NCI-H524 treated with DMSO at 0.1 percent for 48 hours (cell line): ENCODE results near the gene NAGA.
"Not testable (repeated sequence)": the region's sequence is repeated elsewhere in the genome, so short reads cannot be mapped to it uniquely, and the experiment has no call there.

Experiments used
- DNase-seq: peaks from one replicate; lab custom pipeline; 2025; lab: John Stamatoyannopoulos, UW

NAGA gene

DNA sequence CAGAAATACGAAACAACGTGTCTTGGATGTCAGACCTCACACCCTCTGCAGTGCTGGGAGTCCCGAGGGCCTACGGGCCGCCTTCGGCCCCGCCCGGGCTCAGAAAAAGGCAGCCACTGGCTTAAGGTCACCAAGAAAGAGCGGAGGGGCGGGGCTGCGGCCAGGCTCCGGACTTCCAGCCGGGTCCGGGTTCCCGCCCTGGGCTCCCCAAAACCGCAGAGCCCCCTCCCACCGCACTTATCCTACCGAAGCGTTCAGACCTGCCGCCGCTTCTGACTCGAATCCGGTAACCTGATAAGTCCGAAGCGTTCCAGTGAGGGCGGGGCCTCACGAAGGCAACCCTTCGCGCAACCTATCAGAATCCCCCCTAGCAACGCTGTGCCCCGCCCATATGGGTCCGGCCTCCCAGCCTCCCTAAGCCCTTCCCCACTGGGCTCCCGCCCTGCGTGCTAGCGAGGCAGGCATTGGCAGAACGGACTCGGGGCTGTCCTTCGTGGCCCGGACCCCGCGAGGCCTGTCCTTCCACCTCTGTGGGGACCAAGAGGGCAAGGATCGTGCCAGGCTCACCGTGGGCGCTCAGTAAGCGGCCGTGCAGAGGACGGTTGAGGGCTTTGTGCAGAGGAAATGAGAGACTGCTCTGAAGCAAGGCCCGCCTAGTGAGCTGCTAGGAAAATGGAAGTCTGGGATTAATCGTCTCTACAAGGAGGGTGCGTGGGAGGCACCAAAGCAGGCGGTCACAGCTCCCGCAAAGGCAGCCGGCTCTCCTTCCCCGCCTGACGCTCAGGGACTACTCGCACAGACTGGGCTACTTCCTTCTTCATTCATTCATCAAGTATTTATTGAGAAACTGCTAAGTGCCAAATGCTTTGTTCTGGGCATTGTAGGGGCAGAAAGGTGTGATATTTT lies at the start of gene NAGA:
NAGA (minus strand) TSS at position 296 of the 906 bp plus-strand sequence. CDS start 515 bp downstream, outside the sequence.
- peak; percentile 71 for DNase-seq

DNA sequence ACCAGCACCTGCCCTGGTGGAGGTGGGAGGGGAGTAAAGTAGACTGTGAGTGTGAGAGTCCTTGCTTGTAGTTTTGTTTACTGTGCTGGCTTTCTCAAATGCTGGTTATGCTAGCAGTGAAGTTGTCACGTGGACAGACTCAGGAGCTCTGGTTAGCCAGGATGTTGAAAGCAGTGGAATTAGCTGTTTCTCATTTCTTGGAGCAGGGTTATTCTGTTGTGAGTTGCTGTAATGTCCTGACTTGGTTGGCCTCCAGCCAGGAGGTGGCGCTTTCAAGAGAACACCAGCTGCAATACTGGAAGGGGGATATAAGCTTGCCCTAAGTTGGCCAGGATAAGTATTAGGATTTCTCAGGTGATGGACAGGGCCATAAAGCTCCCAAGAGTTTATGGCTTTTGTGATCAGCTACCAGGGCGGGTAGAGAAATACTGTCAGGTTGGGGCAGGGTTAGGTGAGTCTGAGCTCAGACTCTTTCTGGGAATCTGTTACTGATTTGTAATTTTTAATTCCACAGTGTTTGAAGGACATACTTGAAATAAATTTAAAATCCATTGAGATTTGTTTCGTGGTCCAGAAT lies 46.3 kb upstream of the NAGA start:
- DNase-seq, result no peak

DNA sequence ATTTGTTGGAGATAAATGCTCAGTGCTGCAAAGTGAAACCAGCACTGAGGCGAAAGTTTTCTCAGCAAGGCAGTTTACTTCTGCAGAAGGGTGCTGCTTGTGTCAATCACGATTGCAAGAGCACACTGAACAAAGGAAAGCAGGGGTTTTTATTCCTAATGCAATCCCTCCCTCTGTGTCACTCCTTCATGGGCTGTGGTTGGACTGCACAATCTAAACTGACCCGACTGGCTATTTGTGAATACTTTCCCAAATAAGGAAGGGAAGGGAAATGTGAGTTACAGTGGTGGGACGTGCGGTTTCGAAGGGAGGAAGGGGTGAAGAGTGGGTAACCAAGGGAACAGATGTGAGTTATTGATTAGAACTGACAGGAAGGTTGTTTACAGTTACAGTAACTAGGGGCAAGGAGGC lies 44.8 kb upstream of the NAGA start:
- not testable (repeated sequence) for DNase-seq

DNA sequence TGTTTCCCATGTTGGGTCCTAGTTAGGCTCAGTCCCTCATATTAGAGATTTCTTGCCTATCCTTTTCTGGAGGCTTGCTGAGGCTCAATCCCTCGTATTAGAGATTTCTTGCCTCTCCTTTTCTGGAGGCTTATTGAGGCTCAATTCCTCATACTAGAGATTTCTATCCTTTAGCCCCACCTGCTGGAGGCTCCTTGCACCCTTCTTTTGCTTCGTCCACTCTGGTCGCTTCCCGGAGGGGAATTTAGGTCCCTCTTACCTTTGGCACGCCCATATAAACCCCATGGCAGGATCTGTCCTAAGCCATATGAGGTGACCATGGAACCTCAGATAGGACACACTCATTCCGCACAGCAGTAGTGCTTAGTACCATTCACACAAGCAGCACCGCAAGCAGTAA lies 44.1 kb upstream of the NAGA start:
- DNase-seq, result no peak

DNA sequence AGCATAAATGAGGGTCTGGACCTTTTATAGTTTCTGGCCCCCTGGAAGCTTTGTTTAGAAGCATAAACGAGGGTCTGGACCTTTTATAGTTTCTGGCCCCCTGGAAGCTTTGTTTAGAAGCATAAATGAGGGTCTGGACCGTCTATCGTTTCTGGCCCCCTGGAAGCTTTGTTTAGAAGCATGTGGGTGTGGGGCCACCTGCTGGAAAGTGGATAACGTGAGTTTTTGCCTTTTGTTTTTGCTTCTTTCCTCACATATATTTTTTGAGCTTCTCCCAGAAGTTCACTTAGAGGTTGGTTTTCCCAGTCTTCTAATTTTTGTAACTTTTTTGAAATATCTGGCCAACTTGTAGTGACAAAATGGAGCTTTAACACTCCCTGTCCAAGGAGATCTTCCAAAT lies 42.2 kb upstream of the NAGA start:
- not testable (repeated sequence) for DNase-seq

DNA sequence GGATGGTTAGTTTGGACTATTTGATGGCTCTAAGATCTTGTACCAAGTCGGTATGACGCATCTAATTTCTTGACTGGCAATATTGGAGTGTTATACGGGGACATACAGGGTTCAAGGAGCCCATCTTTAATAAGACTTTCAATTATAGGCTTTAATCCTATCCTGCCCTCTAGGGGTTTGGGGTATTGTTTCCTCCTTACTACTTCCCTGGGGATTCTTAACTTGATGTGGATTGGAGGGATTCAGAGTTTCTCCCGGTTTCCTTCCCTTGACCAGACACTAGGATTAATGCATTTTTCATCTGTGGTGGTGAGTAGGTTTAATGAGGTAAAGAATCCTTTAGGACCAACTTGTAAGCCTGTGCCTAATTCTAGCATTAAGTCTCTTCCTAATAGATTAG lies 41.2 kb upstream of the NAGA start:
- DNase-seq, result no peak

DNA sequence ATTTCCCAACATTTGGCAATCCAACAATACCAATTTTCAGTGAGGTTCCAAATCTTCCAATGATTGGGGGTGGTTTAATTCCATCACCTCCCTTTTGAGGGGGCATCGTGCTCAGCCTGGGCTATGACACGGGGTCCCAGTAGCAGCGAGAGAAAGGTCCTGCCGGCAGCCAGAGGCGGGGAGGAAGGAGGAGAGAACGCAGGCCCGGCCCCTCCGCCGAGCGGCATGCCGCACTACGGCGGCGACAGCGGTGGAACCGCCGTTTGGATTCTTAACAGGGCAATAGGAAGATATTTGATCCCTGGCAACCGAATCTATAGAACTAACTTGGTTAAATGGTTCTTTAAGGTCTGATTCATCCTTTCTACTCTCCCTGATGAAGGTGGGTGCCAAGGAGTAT lies 38.2 kb upstream of the NAGA start:
- no peak for DNase-seq

DNA sequence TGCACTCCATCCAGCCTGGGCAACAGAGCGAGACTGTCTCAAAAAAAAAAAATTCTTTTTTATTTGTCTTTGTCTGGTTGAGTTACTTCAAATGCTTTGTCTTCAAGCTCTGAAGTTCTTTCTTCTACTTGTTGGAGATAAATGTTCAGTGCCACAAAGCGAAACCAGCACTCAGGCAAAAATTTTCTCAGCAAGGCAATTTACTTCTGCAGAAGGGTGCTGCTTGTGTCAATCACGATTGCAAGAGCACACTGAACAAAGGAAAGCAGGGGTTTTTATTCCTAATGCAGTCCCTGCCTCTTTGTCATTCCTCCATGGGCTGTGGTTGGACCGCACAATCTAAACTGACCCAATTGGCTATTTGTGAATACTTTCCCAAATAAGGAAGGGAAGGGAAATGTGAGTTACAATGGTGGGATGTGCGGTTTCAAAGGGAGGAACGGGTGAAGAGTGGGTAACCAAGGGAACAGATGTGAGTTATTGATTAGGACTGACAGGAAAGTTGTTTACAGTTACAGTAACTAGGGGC lies 33.8 kb upstream of the NAGA start:
- DNase-seq, result not testable (repeated sequence)

DNA sequence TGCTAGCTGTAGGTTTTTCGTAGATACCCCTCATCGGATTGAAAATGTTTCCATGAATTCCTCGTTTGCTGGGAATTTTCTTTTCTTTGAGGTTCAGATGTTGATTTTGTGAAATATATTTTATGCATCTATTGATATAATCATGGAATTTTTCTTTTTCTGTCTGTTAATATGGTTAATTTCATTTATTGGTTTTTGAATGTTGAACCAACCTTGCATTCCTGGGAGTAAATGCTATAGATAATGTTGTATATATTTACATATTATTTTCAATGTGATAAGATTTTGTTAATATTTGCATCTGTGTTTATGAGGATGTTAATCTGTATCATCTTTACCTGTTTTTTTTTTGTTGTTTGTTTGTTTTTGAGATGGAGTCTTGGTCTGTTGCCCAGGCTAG lies 30.6 kb upstream of the NAGA start:
- DNase-seq, result no peak

DNA sequence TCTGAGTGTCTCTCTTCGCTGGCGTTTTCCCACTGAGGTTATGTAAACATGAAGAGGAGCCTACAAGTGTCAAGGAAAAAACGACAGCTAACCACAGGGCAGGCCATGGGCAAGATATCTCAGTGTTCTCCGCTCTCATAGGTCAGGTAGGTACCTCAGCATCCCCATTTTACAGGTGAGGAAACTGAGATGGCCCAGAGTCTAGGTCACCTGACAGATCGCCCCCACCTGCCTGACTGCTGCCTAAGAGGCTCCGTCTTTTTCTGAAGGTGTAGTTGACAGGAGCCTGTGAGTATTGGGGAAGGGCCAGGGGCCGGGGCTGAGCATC lies 20.8 kb upstream of the NAGA start:
- no peak for DNase-seq

DNA sequence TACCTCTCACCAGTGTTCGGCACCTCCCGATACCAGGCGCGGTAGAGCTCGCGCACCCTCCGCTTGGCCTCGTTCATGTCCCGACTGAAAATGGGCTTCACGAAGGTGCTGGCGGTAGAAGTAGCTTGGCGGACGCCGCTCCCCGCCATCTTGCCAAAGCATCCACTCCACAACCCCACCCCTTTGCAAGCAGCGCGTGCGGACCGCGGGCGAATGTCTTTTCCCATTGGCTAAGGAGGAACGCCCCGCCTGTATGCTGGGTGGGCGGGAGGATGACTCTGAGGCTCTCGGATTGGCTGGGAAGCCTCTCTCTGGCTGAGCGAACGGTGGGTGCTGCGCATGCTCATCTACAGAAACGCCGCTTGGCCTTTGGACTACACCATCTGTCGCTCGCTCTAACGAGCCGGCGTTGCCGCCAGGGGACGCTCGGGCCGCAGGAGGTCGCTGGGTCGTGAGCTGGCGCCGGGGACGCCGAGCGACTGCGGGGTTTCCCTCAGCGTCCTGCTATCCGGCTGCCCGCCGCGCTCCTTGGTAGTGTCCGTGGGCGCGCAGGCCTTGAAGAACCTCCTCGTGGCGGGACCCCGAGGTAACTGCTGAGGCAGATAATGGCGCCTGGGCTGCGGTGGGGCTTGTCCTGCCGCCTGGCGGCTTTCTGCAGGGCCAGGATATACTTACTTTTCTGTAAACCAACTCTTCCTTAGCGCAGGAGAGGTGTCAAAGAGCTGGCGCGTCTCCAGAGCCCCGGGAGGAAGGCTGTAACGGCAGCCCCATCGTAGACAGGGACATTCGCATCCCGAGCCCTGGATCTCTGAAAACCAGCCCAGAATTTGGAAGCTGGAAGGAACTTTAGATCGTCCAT lies 20.2 kb upstream of the NAGA start, which contains the start of gene NDUFA6:
NDUFA6 (minus strand) TSS at position 177 of the 859 bp plus-strand sequence; CDS start at position 149, 28 bp downstream.
- peak; percentile 97 for DNase-seq

DNA sequence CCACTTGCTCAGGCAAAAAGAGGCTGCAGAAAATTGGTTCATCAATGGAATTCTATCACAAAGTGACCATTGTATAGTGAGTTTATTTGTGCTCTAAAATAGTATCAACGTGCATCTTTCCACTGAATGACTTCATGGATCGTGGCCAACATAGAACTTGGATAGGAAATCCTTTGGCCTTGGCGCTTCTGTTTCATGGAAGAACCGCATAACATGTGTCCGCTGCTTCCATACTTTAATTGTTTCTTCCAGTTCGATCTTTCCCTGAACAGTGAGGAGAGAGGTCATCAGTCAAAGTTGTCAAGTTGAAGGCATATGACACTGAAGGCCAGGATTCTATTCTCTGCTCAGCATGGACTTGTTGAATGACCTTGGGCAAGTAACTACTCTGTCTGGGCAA lies 15.4 kb upstream of the NAGA start:
- no peak for DNase-seq

DNA sequence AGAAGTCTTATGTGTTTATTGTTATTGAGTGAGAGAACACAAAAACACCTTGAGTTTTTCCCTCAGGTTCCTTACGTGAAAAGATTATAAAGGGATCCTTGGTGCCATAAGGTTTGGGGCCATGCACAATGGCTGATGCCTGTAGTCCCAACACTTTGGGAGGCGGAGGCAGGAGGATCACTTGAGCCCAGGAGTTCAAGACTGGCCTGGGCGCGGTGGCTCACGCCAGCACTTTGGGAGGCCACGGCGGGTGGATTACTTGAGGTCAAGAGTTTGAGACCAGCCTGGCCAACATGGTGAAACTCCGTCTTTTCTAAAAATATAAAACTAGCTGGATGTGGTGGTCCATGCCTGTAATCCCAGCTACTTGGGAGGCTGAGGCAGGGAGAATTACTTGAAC lies 14.3 kb upstream of the NAGA start:
- no peak for DNase-seq

DNA sequence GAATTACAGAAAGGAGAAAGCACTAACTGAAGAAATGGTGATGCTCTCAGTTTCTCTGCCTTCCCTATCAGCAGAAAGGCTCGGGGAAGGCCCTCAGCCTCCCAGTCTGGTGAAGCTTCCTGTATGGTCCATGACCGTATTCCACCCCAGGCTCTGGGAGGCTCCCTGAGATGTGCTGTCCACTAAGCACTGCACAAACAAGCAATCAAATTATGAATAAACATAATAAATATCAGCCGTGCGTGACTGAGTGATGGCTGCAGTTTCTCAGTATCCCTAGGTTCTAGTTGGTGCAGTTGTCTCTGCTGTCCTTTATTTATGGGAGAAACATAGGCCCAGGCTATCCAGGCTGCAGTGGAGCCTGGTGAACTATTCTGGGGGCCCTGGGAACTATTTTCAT lies 12.5 kb upstream of the NAGA start:
- no peak for DNase-seq

DNA sequence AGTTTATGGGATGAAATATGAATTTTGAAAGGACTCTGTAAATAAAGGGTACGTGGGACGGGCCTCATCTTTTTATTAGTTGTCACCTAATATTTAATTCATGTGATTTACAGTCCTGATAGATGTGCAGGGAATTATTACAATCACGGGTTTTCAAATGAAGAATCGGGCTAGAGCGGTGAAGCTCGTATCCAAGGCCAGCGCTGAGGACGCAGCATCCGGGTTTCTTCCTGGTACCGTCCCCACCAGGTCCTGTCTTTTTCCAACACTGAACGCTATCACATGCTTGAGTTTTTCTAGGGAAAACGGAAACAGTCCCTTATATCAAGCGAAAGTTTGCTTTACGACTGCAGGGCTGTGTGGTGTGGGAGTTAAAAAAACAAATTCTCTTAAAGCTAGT lies 9.7 kb upstream of the NAGA start:
- no peak for DNase-seq

DNA sequence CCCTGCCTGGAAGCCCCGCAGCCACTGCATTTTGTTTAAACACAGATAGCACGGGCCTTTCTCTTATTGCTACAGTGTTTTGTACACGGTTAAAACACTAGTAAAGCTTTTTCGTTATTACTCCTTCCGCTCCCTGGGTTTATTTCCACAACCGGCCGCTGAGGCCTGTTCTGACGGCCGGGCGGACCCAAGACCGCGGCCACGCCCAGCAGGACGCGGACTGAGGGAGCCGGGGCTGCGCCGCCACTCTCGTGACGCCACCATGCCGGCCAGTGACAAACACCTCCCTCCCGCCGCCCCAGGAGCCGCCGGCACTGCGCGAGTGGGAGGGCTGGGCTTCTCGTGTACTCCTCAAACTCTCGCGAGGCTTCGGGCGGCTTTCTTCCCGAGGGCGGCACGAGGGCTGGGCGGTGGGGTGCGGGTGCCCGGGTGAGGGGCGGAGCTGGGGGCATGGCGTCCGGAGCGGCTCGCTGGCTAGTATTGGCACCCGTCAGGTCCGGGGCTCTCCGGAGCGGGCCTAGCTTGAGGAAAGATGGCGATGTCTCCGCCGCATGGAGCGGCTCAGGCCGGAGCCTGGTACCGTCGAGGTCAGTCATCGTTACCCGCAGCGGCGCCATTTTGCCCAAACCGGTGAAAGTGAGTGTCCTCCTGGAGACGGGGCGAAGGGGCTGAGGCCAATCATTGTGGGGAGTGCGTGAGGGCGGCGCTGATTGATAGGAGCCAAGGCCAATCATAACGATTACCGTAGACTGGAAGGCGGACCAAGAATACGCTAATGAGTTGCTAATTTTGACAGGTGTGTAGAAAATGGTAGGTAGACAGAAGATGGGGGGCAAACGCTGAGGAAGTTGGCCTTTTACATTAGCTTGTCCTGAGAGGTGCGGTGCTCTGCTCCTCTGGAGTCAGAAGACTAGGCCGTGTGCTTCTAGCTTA lies 9.0 kb upstream of the NAGA start, which contains the start of gene SMDT1:
SMDT1 (plus strand) TSS at position 382 of the 933 bp plus-strand sequence; CDS start at position 451, 69 bp downstream.
- peak; percentile 90 for DNase-seq

DNA sequence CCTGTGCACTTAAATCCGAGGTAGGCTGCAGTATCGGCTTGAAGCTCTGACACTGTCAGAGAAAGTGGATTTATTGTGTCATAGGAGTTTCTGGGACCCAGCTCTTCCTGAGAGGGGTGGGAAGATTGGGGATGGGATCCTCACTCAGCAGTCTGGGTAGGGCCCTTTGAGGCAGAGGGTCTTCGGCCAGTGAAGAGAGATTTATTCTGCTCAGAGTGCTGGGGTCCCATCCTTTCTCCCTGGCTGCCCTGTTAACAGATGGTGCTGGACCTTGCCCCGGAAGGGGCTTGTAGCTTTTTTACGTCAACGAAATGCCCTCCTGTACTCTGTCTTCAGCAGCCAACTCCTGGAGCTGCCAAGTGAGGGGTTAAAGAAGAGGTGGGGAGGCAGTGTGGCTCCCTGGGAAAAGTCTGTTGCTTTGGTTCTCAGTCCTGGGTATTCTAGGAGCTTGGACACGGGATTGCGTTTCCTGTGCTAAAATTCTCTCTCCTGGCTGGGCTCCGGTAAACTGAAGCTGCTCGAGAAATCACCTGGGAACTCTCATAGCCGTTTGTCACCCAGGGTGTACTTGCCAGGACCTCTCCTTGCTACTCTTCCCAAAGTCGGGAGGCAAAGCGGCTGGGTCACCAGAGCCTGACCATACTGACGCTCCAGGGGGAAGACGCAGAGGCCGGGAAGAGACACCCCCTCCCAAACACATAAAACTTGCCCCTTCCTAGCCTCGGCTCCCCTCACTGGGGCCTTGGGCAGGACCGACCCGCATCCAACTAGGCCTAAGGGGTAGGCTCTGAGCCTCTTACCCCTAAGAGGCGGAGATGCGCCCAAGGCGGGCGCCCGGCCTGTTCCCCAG lies 8.1 kb upstream of the NAGA start:
- DNase-seq, result no peak

DNA sequence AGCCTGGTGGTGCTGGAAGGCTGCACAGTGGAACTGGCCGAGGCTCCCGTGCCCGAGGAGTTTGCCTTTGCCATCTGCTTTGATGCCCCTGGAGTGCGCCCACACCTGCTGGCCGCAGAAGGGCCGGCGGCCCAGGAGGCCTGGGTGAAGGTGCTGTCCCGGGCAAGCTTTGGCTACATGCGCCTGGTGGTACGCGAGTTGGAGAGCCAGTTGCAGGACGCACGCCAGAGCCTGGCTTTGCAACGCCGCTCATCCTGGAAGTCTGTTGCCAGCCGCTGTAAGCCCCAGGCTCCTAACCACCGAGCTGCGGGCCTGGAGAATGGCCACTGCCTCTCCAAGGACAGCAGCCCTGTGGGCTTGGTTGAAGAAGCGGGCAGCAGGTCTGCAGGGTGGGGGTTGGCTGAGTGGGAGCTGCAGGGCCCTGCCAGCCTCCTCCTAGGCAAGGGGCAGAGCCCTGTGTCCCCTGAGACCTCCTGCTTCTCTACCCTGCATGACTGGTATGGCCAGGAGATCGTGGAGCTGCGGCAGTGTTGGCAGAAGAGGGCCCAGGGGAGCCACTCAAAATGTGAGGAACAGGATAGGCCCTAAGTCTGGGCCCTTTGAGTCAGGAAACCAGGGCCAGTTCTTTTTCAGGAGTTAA lies 7.0 kb upstream of the NAGA start:
- no peak for DNase-seq

DNA sequence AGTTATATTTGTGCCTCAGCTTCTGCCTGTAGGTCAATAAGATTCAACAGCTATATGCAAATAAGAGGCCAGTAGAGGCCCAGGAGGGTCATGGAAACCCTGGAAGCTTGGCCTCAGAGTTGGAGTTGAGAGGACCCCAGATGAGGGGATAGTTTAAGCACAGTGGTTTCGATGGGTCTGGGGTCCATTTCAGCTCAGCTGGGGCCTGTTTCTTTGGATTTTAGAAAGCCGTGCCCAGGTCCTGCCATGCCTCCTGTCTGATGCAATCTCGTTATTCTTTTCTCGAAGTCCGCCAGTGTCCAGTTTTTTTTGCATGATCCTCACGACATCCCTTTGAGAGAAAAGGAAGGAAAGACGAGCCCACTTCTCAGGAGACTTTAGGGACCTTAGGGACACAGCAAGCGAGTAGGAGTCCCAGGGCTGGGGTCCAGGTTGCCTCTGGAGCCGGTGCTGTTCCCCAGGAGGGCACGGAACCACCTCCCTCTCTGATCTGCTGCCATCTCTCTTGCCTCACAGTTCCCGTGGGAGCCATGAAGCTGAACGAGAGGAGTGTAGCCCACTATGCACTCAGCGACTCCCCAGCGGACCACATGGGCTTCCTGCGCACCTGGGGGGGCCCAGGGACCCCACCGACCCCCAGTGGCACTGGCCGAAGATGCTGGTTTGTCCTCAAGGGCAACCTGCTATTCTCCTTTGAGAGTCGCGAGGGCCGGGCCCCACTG lies 6.3 kb upstream of the NAGA start:
- DNase-seq, result no peak
